GM19239 (cell line): ENCODE measurements around the gene MYO16.

Experiments used
- DNase-seq: peaks from one replicate; pipeline ENCODE4 v3.0.0; 2011; ENCODE audit warnings: low spot score; ENCODE audit not compliant: insufficient read length
- FAIRE-seq: peaks from 2 replicates; lab custom pipeline; 2011; peaks lifted over from hg19 to GRCh38; lab: Jason Lieb, UNC

Gene MYO16

DNA sequence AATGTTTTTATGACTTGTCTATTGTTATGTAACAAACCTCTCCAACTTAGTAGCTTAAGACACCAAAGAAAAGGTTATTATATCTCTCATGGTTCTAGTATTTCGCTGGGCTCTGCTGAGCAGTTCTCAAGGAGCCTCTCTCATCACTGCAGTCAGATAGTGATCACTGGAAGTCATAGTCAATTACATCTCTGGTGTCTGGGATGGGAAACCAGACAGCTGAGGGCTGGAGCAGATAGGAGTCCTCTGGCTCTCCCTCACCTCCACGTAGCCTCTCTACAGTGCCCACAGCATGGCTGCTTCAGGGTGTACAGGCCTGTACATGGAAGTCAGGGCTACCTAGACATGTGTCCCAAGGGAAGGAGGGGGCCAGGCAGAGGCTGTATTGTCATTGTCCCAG, 507.5 kb downstream of the MYO16 start:
- FAIRE-seq = no peak
- DNase-seq = no peak

DNA sequence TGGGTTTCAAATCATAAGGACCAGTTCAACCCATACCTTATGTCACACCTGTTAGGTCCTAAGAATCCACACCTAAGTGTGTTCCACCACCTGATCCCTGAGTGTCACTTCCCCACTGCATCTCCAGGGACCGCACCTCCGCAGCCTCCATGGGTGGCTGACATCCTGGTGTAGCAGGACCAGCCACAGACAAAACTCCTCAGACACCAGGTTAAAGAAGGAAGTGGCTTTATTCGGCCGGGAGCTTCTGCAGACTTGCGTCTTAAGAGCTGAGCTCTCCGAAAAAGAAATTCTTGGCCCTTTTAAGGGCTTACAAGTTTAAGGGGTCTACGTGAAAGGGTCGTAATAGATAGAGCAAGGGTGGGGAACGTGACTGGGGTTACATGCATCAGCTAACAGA, 509.9 kb downstream of the MYO16 start:
- FAIRE-seq (no peak), DNase-seq (no peak)

DNA sequence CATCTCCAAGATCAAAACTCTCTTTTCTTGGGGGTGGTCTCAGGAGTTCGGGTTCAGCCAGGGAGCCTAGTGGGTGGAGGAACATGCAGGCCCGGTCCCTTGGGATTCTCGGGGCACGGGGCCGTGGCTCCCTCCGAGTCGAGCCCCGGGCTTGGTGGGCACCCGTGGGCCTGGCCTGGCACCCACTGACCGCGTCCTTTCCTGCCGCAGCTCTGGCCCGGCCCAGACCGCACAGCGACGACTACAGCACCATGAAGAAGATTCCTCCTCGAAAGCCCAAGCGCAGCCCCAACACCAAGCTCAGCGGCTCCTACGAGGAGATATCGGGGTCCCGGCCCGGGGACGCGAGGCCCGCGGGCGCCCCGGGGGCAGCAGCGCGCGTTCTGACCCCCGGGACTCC, 510.6 kb downstream of the MYO16 start:
- no peak for DNase-seq
- FAIRE-seq = no peak

DNA sequence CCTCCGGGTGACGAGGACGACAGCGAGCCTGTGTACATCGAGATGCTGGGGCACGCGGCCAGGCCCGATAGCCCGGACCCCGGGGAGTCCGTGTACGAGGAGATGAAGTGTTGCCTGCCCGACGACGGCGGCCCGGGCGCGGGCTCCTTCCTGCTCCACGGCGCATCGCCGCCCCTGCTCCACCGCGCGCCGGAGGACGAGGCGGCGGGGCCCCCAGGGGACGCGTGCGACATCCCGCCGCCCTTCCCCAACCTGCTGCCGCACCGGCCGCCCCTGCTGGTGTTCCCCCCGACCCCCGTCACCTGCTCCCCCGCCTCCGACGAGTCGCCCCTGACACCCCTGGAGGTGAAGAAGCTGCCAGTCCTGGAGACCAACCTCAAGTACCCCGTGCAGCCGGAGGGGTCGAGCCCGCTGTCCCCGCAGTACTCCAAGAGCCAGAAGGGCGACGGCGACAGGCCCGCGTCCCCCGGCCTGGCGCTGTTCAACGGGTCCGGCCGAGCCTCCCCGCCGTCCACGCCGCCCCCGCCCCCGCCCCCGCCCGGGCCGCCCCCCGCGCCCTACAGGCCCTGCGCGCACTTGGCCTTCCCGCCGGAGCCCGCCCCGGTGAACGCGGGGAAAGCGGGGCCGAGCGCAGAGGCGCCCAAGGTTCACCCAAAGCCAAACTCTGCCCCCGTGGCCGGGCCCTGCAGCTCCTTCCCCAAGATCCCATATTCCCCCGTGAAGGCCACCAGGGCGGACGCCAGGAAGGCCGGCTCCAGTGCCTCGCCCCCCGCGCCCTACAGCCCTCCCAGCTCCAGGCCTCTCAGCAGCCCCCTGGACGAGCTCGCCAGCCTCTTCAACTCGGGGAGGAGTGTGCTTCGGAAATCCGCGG, 511.3 kb downstream of the MYO16 start:
- DNase-seq (no peak), FAIRE-seq (no peak)

DNA sequence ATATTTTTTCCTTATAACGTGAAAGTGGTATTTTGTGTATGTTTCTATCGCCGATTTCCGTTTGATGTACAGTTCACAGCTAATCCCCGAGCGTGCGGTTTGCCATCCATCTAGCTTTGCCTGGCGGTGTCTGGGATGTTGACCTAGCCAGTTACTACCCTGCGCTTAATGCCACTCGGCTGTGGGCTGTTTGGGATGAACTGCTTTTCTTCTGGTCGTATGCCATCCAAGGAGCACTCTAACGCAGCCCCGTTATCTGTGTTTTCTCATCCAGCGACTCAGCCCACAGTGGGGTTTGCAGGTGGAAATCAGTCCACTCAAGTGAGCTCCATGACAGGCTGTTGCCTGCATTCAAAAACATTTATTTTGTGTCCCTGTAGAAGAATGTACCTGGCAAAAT, 512.3 kb downstream of the MYO16 start:
- FAIRE-seq = no peak
- no peak for DNase-seq

DNA sequence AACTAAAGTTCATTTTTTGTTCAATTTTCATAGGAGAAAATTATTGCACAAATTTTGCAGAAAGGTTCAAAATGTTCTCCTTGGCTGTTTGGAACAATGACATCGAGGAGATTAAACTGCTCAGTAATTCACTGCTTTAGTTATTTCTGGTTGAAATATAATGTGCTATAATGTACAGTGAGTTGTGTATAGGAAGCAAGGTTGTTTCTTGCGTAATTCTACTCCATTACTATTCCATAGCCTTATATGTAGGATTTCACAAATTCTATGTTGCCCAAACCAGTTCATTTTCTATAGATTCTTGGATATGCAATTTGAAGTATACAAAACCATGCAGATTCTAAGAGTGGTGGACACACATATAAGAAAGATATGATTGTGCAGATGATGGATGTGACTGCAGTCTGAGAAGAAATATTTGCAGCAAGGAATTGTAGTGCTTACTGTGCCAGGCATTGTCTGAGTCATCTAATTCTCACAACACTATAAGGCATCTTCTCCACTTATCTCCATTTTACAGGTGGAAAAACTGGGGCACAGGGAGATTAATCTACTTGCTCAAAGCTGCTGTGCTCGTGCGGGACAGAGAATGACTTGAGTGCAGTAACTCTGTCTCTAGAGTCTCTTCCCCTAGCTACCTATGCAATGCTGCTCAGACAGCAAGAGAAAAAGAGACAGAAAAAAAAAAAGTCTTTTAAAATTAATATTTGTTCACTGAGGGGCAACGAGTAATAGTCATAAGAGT, 515.5 kb downstream of the MYO16 start:
- no peak for DNase-seq
- peak; percentile 55 for FAIRE-seq

DNA sequence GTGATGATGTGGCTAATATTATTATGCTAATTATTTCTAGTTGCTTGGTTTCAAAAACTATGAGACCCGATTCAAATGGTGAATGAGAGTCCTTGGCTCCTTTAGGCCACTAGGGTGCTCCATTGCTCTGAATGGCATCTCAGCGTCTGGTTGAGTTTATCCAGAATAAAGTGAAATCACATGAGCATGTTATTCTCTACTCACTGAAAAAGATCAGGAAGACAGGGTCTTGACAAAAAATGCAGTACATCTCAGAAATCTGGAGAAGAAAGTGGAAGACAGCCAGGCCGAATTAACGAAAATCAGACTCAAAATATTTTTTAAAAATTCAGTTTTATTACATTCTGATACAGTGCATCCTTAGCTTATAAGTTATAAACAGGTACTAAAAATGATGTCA, 516.2 kb downstream of the MYO16 start:
- FAIRE-seq (peak; percentile 95), DNase-seq (peak; percentile 69)

DNA sequence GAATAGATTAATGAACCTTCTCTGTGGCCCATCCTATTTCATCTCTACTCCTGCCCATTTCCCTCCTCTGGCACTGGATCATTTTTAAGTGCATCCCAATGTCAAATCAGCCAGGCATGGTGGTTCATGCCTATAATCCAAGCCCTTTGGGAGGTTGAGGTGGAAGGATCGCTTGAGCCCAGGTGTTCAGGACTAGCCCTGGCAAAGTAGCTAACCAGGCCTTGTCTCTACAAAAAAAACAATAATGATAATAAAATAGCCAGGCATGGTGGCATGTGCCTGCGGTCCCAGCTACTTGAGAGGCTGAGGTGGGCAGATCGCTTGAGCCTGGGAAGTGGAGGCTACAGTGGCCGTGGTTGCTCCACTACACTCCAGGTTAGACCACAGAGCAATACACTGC, 517.0 kb downstream of the MYO16 start:
- DNase-seq (no peak), FAIRE-seq (no peak)

DNA sequence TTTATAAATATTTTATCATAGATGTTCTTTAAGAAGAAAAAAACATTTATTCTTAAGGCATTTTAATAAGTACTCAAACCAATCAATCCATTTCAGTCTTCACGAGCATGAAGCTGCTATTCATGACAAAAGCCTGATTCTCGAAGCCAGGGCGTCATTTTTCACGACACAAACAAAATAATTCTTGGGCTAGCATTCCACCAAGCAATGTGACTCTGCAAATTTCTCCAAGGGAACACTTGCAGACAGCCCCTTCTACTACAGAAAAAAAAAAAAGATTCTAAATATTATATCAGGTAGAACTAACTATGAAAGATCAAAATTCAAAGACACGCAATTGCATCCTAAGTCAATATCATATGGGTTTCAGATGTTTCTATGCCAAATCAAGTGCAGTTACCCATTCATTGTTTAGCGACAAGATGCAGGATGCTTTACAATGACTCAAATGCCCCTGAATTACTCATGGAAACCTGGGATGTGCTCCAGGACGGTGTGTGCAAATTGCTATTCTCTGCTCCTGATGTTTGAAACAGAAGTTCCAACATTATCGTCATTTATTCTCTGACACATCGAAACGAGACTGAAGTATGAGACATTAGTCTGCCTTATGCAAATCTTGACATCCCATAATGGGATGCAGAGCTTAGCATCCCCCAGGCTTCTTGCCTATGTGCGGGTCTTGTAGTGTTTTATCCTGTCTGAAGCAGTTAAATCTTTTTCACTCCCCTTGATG, 517.7 kb downstream of the MYO16 start:
- FAIRE-seq (no peak), DNase-seq (no peak)

DNA sequence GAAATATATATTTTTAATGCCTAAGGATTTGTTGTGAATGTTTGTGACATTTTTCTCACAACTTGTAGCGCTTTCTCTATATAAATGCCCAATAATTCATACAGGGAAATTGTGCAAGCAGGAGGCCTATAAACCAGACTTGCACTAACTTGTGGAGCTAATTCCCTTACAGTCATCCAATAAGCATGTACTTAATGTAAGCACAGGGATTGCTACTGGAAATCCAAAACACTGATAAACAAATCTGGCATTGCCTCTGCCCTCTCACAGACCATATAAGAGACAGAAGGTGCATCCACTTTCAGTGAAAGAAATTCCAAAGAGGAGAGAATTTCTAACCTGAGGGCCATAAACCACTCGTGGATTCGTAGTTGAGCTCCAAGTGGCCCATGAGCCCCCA, 518.8 kb downstream of the MYO16 start:
- no peak for FAIRE-seq
- no peak for DNase-seq

DNA sequence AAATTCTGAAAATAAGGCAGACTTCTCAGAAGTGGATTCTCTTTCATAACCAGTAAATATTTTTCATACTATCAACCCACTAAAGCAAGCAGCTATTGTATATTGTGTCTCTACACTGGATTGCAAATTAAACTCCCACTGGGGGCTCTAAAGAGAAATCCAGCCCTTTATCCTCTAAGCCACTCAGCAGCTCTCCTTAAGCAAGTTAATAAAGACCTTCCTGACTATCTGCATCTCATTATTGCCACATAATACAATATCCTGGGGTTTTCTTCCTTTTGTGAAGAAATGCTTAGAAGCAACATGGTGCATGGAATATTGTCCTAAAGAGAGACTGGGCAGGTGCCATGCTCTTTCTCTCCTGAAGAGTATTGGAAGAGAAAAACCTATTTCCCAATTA, 521.3 kb downstream of the MYO16 start:
- no peak for FAIRE-seq

DNA sequence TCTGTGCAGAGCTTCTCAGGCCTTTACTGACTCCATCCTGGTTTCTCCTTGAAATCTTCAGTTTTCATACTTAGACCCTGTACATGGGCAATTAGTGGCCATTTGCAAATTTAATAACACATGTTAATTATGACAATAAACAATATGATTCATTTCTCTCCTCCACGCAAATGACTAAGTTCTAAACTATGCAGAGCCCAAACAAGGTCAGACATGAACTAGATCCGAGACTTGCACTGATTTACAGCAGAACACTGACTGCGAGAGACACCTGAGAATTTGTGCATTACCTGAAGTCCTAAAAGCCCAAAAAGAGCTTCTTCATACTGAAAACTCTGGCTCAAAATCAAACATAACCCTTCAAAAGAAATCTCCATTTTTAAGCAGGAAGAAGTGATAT, 521.8 kb downstream of the MYO16 start:
- no peak for DNase-seq
- no peak for FAIRE-seq

More for the DNA sequence above, 521.3 kb downstream of the MYO16 start:
- DNase-seq = no peak

DNA sequence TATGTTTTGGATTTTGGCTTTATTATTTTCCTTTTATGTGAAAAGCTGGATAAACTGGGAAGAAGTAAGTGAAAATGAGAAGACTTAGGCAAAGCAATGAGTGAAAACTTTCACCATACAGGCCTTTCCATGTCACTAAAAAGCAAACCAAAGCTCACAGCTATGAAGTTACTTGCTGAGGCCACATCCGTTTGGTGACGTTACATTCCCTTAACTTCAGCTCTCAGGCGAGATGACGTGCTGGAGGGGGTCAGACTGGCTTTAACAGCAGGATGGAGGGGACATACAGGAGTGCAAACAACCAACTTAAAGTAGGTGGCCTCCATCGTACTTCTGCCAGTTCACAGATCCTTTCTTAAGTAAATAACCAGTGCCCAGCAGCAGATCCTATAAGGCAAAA, 522.3 kb downstream of the MYO16 start:
- FAIRE-seq (no peak), DNase-seq (no peak)

DNA sequence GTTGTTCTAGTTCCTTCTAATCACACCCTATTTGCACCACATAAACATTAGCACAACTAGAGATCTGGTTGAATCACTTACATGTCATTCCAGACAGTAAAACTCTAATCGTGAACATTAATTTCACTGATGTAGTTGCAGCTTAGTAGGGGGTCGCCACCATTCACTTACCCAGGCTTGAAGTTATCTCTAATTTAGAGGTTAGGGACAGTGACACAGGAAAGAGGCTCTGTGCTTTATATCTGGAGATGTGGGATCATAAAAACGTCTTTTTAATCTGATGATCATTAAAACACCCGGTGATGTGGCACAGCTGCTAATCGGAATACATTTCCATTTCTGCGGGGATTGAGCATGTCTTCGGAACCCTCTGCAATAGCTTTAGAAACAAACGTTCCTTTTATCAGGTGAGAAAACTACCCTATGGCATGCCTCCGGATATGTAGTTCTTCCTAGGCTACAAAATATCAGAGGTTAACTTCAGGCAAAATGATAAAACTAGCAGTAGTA, 523.0 kb downstream of the MYO16 start:
- no peak for FAIRE-seq
- no peak for DNase-seq

DNA sequence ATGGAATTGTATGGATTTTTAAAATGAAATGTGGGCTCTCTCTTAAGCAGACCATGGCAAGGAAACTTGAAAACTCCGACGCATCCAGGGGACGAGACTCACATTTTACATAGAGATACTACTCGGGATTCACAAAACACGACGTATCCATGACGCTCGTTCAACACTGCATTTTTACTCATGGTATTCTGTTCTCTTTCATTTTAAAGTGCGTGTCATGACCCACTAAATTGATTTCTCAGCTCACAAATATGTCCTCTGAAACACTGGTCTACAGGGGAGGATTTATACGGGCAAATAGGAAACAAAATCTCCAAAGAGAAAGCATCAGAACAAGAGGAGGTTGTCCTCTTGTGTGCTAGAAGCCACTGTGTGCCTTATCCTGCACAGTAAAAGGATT, 523.5 kb downstream of the MYO16 start:
- no peak for FAIRE-seq
- DNase-seq = no peak

DNA sequence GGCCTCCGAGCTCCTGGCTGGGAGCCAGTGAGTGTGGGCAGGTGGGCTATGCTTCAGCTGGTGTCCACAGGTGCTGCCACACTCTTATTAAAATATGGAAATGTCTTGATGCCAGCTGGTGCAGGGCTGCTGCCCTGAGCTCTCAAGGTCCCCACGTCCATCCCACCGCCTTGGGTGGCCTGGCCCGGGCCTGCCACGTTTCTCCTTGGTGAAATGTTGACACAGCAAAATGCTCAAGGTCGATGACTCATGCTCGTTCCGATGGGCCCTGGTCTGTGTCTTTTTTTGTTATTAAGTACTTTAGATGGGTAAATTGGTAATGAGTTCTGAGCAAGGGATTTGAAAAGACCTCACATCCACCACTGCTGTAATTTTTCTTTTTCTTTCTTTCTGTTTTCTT, 524.7 kb downstream of the MYO16 start:
- DNase-seq (no peak), FAIRE-seq (no peak)

DNA sequence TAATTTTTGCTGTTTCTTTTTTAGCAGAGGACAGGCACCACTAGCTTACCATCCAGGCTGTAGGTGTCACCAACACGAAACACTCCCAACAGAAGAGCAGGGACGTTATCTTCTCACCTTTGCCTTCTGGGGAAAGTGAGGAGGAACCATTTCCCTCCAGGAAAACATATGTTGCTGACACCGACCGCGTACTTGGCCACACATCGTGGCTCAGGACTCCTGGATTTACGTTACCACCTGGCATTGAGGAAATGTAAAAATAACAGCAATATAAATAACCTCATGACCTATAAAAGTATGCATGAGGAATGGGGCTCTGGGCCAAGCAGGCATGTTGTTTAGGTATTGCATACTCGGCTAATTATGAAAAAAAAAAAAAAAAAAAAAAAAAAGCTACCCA, 525.1 kb downstream of the MYO16 start:
- FAIRE-seq (no peak), DNase-seq (no peak)

DNA sequence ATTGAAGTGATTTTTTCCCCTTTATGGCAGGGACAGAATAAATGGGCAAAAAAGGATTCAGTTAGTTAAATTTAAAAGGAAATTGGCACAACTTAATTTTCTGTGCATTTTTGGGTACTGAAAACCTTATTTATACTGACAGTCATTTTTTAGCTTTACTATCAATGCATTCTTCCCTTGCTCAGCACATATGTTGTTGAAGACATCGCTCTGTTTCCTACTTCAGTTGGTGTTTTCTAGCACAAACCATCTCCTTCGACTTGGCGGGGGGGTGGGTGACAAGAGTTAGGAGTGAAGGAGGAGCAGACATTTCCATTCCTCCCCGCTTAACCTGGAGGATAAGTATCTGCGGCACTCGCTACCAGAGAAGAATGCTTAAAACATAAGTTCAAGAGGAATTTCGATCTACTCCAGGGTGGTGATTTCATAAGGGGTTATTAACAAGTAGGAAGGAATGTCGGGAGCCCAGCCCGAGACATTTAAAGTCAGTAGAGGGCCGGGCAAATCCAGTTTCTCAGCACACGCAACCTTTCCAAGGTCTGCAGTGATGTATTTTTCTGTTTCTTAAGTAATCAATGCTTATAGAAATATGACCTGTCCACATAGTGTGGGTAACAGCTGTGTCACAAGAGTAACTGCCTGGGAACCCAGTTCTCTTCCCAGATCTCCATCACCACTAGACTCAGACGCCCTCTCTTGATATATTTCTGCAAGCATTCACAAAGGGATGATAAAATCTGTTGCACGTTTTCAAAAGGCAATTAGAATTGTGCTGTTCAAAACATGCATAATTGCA, 525.8 kb downstream of the MYO16 start:
- DNase-seq = no peak
- FAIRE-seq = no peak

DNA sequence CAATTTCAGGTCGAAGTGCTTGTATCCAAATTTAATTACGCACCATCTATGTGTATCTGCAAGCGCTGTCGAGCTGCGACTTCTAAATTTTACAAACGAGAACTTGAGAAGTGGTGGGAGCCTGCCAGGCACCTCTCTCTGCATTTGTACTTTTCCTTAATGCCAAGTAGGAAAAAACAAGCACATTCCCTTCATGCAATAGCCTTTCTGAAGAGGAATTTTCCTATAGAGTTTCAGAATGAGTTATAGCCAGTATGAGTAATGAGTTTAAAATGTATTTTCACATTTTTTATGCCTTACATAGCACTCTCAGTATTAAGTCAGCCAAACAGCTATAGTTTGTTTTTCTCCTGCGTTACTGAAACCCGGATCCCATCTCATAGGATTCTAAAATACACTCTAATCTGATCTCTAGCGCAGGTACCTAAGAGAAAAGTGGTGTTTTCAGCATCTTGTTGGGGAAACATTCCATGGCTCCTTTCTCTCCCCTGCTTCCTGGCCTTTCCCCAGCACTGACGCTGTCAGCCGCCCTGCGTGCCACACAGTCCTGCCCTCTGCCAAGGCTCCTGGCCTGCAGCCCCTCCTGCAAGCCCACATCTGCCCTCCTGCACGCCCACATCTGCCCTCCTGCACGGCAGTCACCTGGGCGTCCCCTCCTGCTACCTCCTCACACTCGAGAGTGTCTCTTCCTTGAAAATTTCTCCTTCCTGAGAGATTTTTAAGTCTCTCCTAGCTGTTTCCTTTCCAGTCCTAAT, 526.9 kb downstream of the MYO16 start:
- FAIRE-seq (no peak), DNase-seq (no peak)
